CD14-positive monocyte (primary cell): Measurements from ENCODE around the gene CPD. TPM values are rescaled to one million over a fixed set of nuclear protein-coding genes. Genes with fewer than 3 reads are reported as not detected.

ENCODE experiments used
- DNase-seq, 3 donors: peaks; one replicate each; pipeline ENCODE4 v3.0.0-alpha.2; 2011 to 2022
- H2AFZ ChIP-seq: 2 replicates; pipeline ENCODE4 v1.6.0; 2012; ENCODE audit warnings: mild to moderate bottlenecking, low read depth, low read length, inconsistent platforms; ENCODE audit not compliant: insufficient read depth, poor library complexity, severe bottlenecking
- H3K27ac ChIP-seq, 2 donors: 1 replicate in 1 of 2; 2 replicates in 1 of 2; pipeline ENCODE4 v1.5.1; 2012 to 2013; ENCODE audit warnings: low read length in 2 of 2, control low read depth in 1 of 2, inconsistent platforms in 1 of 2, low read depth in 1 of 2, mild to moderate bottlenecking in 1 of 2
- H3K27me3 ChIP-seq, 2 donors: one replicate each; pipeline versions ENCODE4 v1.6.0 to v1.6.1; 2011 to 2013; ENCODE audit warnings: low read length in 2 of 2; ENCODE audit not compliant: control insufficient read depth in 2 of 2, insufficient read depth in 2 of 2
- H3K36me3 ChIP-seq, 2 donors: replicated peaks in 1 of 2; 1 replicate in 1 of 2; 2 replicates in 1 of 2; pipeline versions ENCODE4 v1.5.1 to v1.6.1; 2012 to 2013; ENCODE audit warnings: low read length in 2 of 2, control low read depth in 1 of 2, inconsistent platforms in 1 of 2, mild to moderate bottlenecking in 1 of 2; ENCODE audit not compliant: insufficient read depth in 2 of 2, control insufficient read depth in 1 of 2
- H3K4me1 ChIP-seq, 2 donors: 1 replicate in 1 of 2; 2 replicates in 1 of 2; pipeline versions ENCODE4 v1.5.1 to v1.6.1; 2012 to 2013; ENCODE audit warnings: low read length in 2 of 2, control low read depth in 1 of 2, inconsistent platforms in 1 of 2, mild to moderate bottlenecking in 1 of 2, moderate library complexity in 1 of 2; ENCODE audit not compliant: insufficient read depth in 2 of 2, control insufficient read depth in 1 of 2
- H3K4me2 ChIP-seq: replicated peaks from 2 replicates; pipeline ENCODE3; 2012; ENCODE audit warnings: low read length, moderate library complexity, mild to moderate bottlenecking; ENCODE audit not compliant: poor library complexity, severe bottlenecking; ENCODE audit errors: extremely low read depth
- H3K4me3 ChIP-seq, 3 experiments: fragments of 200-600 bp in 1 of 3; sonication (generic) in 1 of 3; replicated peaks in 1 of 3; 1 replicate in 2 of 3; 2 replicates in 1 of 3; pipeline ENCODE4 v1.5.1; 2011 to 2013; ENCODE audit warnings: low read length in 3 of 3, mild to moderate bottlenecking in 3 of 3, control low read depth in 2 of 3, low read depth in 2 of 3, inconsistent platforms in 1 of 3, moderate library complexity in 1 of 3
- H3K79me2 ChIP-seq: 2 replicates; pipeline ENCODE4 v1.6.0; 2012; ENCODE audit warnings: mild to moderate bottlenecking, control low read depth, inconsistent platforms, low read length, moderate library complexity; ENCODE audit not compliant: insufficient read depth
- H3K9ac ChIP-seq: 2 replicates; pipeline ENCODE4 v1.6.0; 2017; ENCODE audit warnings: low read length, mild to moderate bottlenecking; ENCODE audit not compliant: insufficient read depth, poor library complexity, severe bottlenecking
- H3K9me3 ChIP-seq, 2 donors: replicated peaks in 1 of 2; 1 replicate in 1 of 2; 2 replicates in 1 of 2; pipeline versions ENCODE4 v1.5.1 to v1.6.1; 2012 to 2013; ENCODE audit warnings: low read length in 2 of 2, control low read depth in 1 of 2; ENCODE audit not compliant: control insufficient read depth in 1 of 2, insufficient read depth in 1 of 2
- H4K20me1 ChIP-seq: 2 replicates; pipeline ENCODE4 v1.6.0; 2012; ENCODE audit warnings: mild to moderate bottlenecking, low read length, control low read depth, moderate library complexity; ENCODE audit not compliant: insufficient read depth
- H3K27ac Mint-ChIP-seq, 7 donors: one replicate each; pipeline ENCODE4 v1.8.0; 2020; ENCODE audit warnings: mild to moderate bottlenecking in 7 of 7, mixed read lengths in 7 of 7, moderate library complexity in 6 of 7, inconsistent platforms in 2 of 7
- H3K27me3 Mint-ChIP-seq, 3 donors: one replicate each; pipeline ENCODE4 v1.8.0; 2021 to 2022; ENCODE audit warnings: low read depth in 3 of 3, mild to moderate bottlenecking in 3 of 3, mixed read lengths in 3 of 3, moderate library complexity in 3 of 3, inconsistent platforms in 1 of 3
- H3K36me3 Mint-ChIP-seq, 2 donors: one replicate each; pipeline ENCODE4 v1.8.0; 2020; ENCODE audit warnings: mixed read lengths in 2 of 2, inconsistent platforms in 1 of 2, mild to moderate bottlenecking in 1 of 2
- H3K4me1 Mint-ChIP-seq: one replicate; pipeline ENCODE4 v1.8.0; 2020; ENCODE audit warnings: mild to moderate bottlenecking, mixed read lengths
- H3K4me3 Mint-ChIP-seq, 2 donors: one replicate each; pipeline ENCODE4 v1.8.0; 2020; ENCODE audit warnings: mild to moderate bottlenecking in 2 of 2, mixed read lengths in 2 of 2, moderate library complexity in 1 of 2
- H3K9me3 Mint-ChIP-seq, 7 donors: one replicate each; pipeline ENCODE4 v1.8.0; 2020 to 2022; ENCODE audit warnings: mixed read lengths in 7 of 7, mild to moderate bottlenecking in 6 of 7, moderate library complexity in 6 of 7, inconsistent platforms in 2 of 7
- CTCF ChIP-seq: fragments of 200-600 bp; IDR thresholded peaks from one replicate; pipeline ENCODE4 v1.8.0; 2022; ENCODE audit warnings: antibody characterized with exemption, mild to moderate bottlenecking
- WGBS: methylation state at CpG from one replicate; pipeline ENCODE4 v1.1.5; 2013; ENCODE audit warnings: missing lambda C conversion rate; ENCODE audit not compliant: insufficient coverage; 5-methylcytosine and 5-hydroxymethylcytosine counted together
- intact Hi-C, 2 donors: fragments of 100-400 bp; cut with micrococcal nuclease; formaldehyde crosslinking; loops; one replicate each; pipeline versions ENCODE4 v1.15.0 to v1.15.1; 2023
- polyA plus RNA-seq, 3 donors: library from polyadenylated mRNA; depleted of rRNA in 1 of 3; unstranded in 2 of 3; stranded (reverse) in 1 of 3; fragments of 300-500 nt in 2 of 3; fragments of >200 nt in 1 of 3; fragmentation: Illumina TruSeq in 2 of 3; gene quantifications; 1 replicate in 2 of 3; 2 replicates in 1 of 3; pipeline ENCODE4 v1.2.3, GENCODE V29; 2012 to 2021

CPD gene
- polyA plus RNA-seq, 3 donors: 9.2 to 47.0 (median 32.2) TPM

- H3K27ac ChIP-seq: peak overlapping the region in 1 of 2 donors; percentile 80
- peaks cover 50% of the 10 kb centered on the region for H4K20me1 ChIP-seq
- intact Hi-C loops: loop anchor here in 1 of 2 donors (10.0 kb wide), 1 partner anchor 86 kb away; the partner anchor contains the start of gene BLMH
- H3K4me1 ChIP-seq: peaks cover 33 to 47% of the 10 kb centered on the region in 2 donors
- peaks cover 1 to 11% (median 4%) of the 10 kb centered on the region in 3 donors for H3K27me3 Mint-ChIP-seq
- peak overlapping the region; percentile 8 to 91 (median 73) for H3K27ac Mint-ChIP-seq
- TF ChIP-seq CTCF: no peak
- peaks cover 70% of the 10 kb centered on the region for H3K79me2 ChIP-seq
- peaks cover 0 to 2% (median 0%) of the 10 kb centered on the region in 7 donors for H3K9me3 Mint-ChIP-seq
- H3K4me2 ChIP-seq: peak overlapping the region; percentile 91
- peak in 2 of 3 donors; percentile 38 to 53 for DNase-seq
- H3K4me3 Mint-ChIP-seq: peak overlapping the region; percentile 93 to 97
- 100% methylated on average over 1 of the region's 7 CpGs for WGBS
- no peak overlapping the region for H3K9ac ChIP-seq
- H3K9me3 ChIP-seq: no peaks in the 10 kb centered on the region
- peaks cover 10 to 13% of the 10 kb centered on the region in 2 donors for H3K36me3 ChIP-seq
- H3K36me3 Mint-ChIP-seq: peaks cover 6 to 17% of the 10 kb centered on the region in 2 donors
- no peaks in the 10 kb centered on the region for H3K27me3 ChIP-seq
- peaks cover 54% of the 10 kb centered on the region for H3K4me1 Mint-ChIP-seq
- H2AFZ ChIP-seq: no peak overlapping the region
- H3K4me3 ChIP-seq: peak overlapping the region; percentile 77 to 94 (median 85)
Measured at GRCh38 chr17:30380643-30381339, 2.1 kb downstream of the CPD start.

DNA sequence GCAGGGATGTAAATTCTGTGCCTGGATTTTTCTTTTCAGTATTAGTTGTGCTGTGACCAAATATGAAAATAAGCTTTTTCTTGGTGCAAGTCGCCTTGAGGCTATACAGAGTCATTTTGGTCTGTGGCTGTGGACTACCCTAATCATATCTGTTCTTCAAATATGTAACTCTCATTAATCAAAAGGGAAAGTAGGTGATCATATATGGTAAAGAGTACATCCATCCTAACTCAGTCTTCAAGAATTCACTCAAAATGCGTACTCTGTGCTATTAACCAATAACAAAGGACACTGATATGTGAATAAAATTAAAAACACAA is 2.6 kb downstream of the CPD start:
- peak overlapping the region in 2 of 3 experiments; percentile 85 to 94 for H3K4me3 ChIP-seq
- H3K27ac ChIP-seq: no peak overlapping the region

More for the DNA sequence above, 2.6 kb downstream of the CPD start:
- H3K27me3 Mint-ChIP-seq: peaks cover 1 to 11% (median 4%) of the 10 kb centered on the region in 3 donors
- no peak for TF ChIP-seq CTCF
- peak overlapping the region; percentile 91 for H3K4me2 ChIP-seq
- peaks cover 14 to 18% of the 10 kb centered on the region in 2 donors for H3K36me3 ChIP-seq
- peaks cover 53% of the 10 kb centered on the region for H4K20me1 ChIP-seq
- DNase-seq: no peak
- peak overlapping the region; percentile 93 to 97 for H3K4me3 Mint-ChIP-seq
- H2AFZ ChIP-seq: no peak overlapping the region
- H3K36me3 Mint-ChIP-seq: peaks cover 10 to 22% of the 10 kb centered on the region in 2 donors
- no peaks in the 10 kb centered on the region for H3K9me3 ChIP-seq
- WGBS: no CpG with 5 or more reads among the region's 2 CpGs
- no peak overlapping the region for H3K27ac Mint-ChIP-seq
- no peak overlapping the region for H3K9ac ChIP-seq
- no peaks in the 10 kb centered on the region for H3K27me3 ChIP-seq
- H3K79me2 ChIP-seq: peaks cover 75% of the 10 kb centered on the region
- intact Hi-C loops: loop anchor here in 1 of 2 donors (10.0 kb wide), 1 partner anchor 86 kb away; the partner anchor contains the start of gene BLMH
- H3K9me3 Mint-ChIP-seq: peaks cover 0 to 2% (median 0%) of the 10 kb centered on the region in 7 donors
- H3K4me1 ChIP-seq: peaks cover 33 to 47% of the 10 kb centered on the region in 2 donors
- H3K4me1 Mint-ChIP-seq: peaks cover 54% of the 10 kb centered on the region
